IMR-90 (cell line): ENCODE results near the gene PPP1R9B. TPM values are rescaled to one million over a fixed set of nuclear protein-coding genes. Genes with fewer than 3 reads are reported as not detected.

ENCODE experiments used
- ATAC-seq: fragments of 200-7000 bp; cut with Tn5 transposase; 2 replicates; pipeline ENCODE4 v1.9.1; 2020; ENCODE audit warnings: low read depth, mild to moderate bottlenecking, moderate library complexity
- BruUV-seq: library from RNA; stranded (reverse); fragments of 400-500 nt; replicated peaks from 2 replicates; lab custom pipeline; 2021; lab: Mats Ljungman, UMichigan
- CTCF ChIA-PET: fragments of 300-600 bp; formaldehyde crosslinking; extraction: SDS; loops from one replicate; lab custom pipeline; 2021; ENCODE audit warnings: antibody characterized with exemption; lab: Yijun Ruan, JAX
- POLR2A ChIA-PET: fragments of 300-600 bp; sonication (Branson Sonifier 250); formaldehyde crosslinking; loops from one replicate; lab custom pipeline; 2022; ENCODE audit warnings: antibody characterized with exemption; ENCODE audit not compliant: unreplicated experiment; lab: Charles Lee
- DNase-seq: peaks from one replicate; pipeline ENCODE4 v3.0.0; 2013
- H2AFZ ChIP-seq: replicated peaks from 2 replicates; pipeline ENCODE3; 2013; ENCODE audit warnings: low read length, mild to moderate bottlenecking; ENCODE audit not compliant: poor library complexity
- H2AK5ac ChIP-seq: 2 replicates; pipeline ENCODE4 v1.6.1; 2013; ENCODE audit warnings: low read depth, low read length, inconsistent platforms
- H2AK9ac ChIP-seq: replicated peaks from 2 replicates; pipeline ENCODE3; 2013; ENCODE audit warnings: mild to moderate bottlenecking, low read depth, low read length, moderate library complexity; ENCODE audit not compliant: poor library complexity
- H2BK120ac ChIP-seq: 2 replicates; pipeline ENCODE4 v1.6.1; 2013; ENCODE audit warnings: low read depth, low read length, inconsistent platforms
- H2BK15ac ChIP-seq: 3 replicates; pipeline ENCODE4 v1.6.1; 2013; ENCODE audit warnings: low read depth, low read length, inconsistent platforms
- H2BK20ac ChIP-seq: 2 replicates; pipeline ENCODE4 v1.6.1; 2013; ENCODE audit warnings: low read depth, mild to moderate bottlenecking, inconsistent platforms, low read length, moderate library complexity
- H2BK5ac ChIP-seq: 2 replicates; pipeline ENCODE4 v1.6.1; 2013; ENCODE audit warnings: mild to moderate bottlenecking, low read depth, low read length, inconsistent platforms; ENCODE audit not compliant: poor library complexity, severe bottlenecking
- H3K14ac ChIP-seq: replicated peaks from 2 replicates; pipeline ENCODE4 v1.6.1; 2013; ENCODE audit warnings: low read depth, low read length, inconsistent platforms
- H3K18ac ChIP-seq: 2 replicates; pipeline ENCODE4 v1.6.1; 2013; ENCODE audit warnings: low read depth, low read length, control low read depth
- H3K23ac ChIP-seq: 2 replicates; pipeline ENCODE4 v1.6.1; 2013; ENCODE audit warnings: low read depth, low read length, inconsistent platforms
- H3K27ac ChIP-seq: 2 replicates; pipeline ENCODE4 v1.5.1; 2013; ENCODE audit warnings: mild to moderate bottlenecking, control low read depth, low read length; ENCODE audit not compliant: insufficient read depth
- H3K27me3 ChIP-seq: 2 replicates; pipeline ENCODE4 v1.6.1; 2013; ENCODE audit warnings: low read length; ENCODE audit not compliant: control insufficient read depth, insufficient read depth
- H3K36me3 ChIP-seq: 2 replicates; pipeline ENCODE4 v1.6.1; 2013; ENCODE audit warnings: low read length, mixed read lengths; ENCODE audit not compliant: control insufficient read depth, insufficient read depth
- H3K4ac ChIP-seq: 2 replicates; pipeline ENCODE4 v1.6.1; 2013; ENCODE audit warnings: low read depth, low read length, inconsistent platforms
- H3K4me1 ChIP-seq: 2 replicates; pipeline ENCODE4 v1.6.1; 2013; ENCODE audit warnings: low read length, mixed read lengths; ENCODE audit not compliant: control insufficient read depth, insufficient read depth
- H3K4me2 ChIP-seq: 2 replicates; pipeline ENCODE4 v1.6.1; 2013; ENCODE audit warnings: low read depth, mild to moderate bottlenecking, control low read depth, low read length, moderate library complexity
- H3K4me3 ChIP-seq: 2 replicates; pipeline ENCODE4 v1.5.1; 2013; ENCODE audit warnings: low read depth, mild to moderate bottlenecking, control low read depth, low read length, moderate library complexity; ENCODE audit not compliant: insufficient read depth
- H3K56ac ChIP-seq: 2 replicates; pipeline ENCODE4 v1.6.1; 2013; ENCODE audit warnings: low read length, inconsistent platforms; ENCODE audit not compliant: insufficient read depth; ENCODE audit errors: extremely low read depth
- H3K79me1 ChIP-seq, 2 experiments: 2 replicates each; pipeline ENCODE4 v1.6.1; 2013; ENCODE audit warnings: low read length in 2 of 2, inconsistent platforms in 1 of 2, low read depth in 1 of 2
- H3K9ac ChIP-seq: 2 replicates; pipeline ENCODE4 v1.6.1; 2013; ENCODE audit warnings: low read depth, low read length, control low read depth
- H3K9me1 ChIP-seq: 2 replicates; pipeline ENCODE4 v1.6.1; 2013; ENCODE audit warnings: low read length, inconsistent platforms; ENCODE audit not compliant: insufficient read depth
- H3K9me3 ChIP-seq: 2 replicates; pipeline ENCODE4 v1.6.1; 2013; ENCODE audit warnings: low read length; ENCODE audit not compliant: control insufficient read depth, insufficient read depth
- H4K20me1 ChIP-seq: 2 replicates; pipeline ENCODE4 v1.6.1; 2013; ENCODE audit warnings: low read length, inconsistent platforms; ENCODE audit not compliant: insufficient read depth
- H4K5ac ChIP-seq: 2 replicates; pipeline ENCODE4 v1.6.1; 2013; ENCODE audit warnings: mild to moderate bottlenecking, low read depth, low read length, control low read depth
- H4K8ac ChIP-seq, 2 experiments: 2 replicates each; pipeline ENCODE4 v1.6.1; 2013; ENCODE audit warnings: low read depth in 2 of 2, low read length in 2 of 2, control low read depth in 1 of 2, inconsistent platforms in 1 of 2
- H4K91ac ChIP-seq: 2 replicates; pipeline ENCODE4 v1.6.1; 2013; ENCODE audit warnings: low read depth, low read length, inconsistent platforms; ENCODE audit not compliant: insufficient read depth
- BHLHE40 ChIP-seq: fragments of 150-350 bp; IDR thresholded peaks from 2 replicates; pipeline ENCODE4 v1.6.1; 2016; ENCODE audit warnings: mild to moderate bottlenecking, low read depth, low read length
- CEBPB ChIP-seq: IDR thresholded peaks from 2 replicates; pipeline ENCODE4 v1.6.1; 2012; ENCODE audit warnings: low read depth, low read length, improper control_type of control experiment
- CHD1 ChIP-seq: IDR thresholded peaks from 2 replicates; pipeline ENCODE4 v1.6.1; 2012; ENCODE audit warnings: low read depth, low read length, improper control_type of control experiment
- FOS ChIP-seq: fragments of 150-350 bp; IDR thresholded peaks from 2 replicates; pipeline ENCODE4 v1.6.1; 2016; ENCODE audit warnings: low read depth, low read length
- MAFK ChIP-seq: IDR thresholded peaks from 2 replicates; pipeline ENCODE4 v1.6.1; 2012; ENCODE audit warnings: low read depth, low read length, improper control_type of control experiment
- MAZ ChIP-seq: IDR thresholded peaks from 2 replicates; pipeline ENCODE4 v1.6.1; 2012; ENCODE audit warnings: low read depth, mild to moderate bottlenecking, low read length, improper control_type of control experiment, moderate library complexity, borderline replicate concordance
- POLR2A ChIP-seq: IDR thresholded peaks from 2 replicates; pipeline ENCODE4 v1.6.1; 2012; ENCODE audit warnings: mild to moderate bottlenecking, low read depth, low read length
- RAD21 ChIP-seq: IDR thresholded peaks from 2 replicates; pipeline ENCODE4 v1.6.1; 2012; ENCODE audit warnings: low read length, improper control_type of control experiment
- RCOR1 ChIP-seq: IDR thresholded peaks from 2 replicates; pipeline ENCODE4 v1.6.1; 2012; ENCODE audit warnings: mild to moderate bottlenecking, low read length, improper control_type of control experiment; ENCODE audit not compliant: insufficient replicate concordance
- RFX5 ChIP-seq: IDR thresholded peaks from 2 replicates; pipeline ENCODE4 v1.8.0; 2012; ENCODE audit warnings: low read depth, mild to moderate bottlenecking, low read length, moderate library complexity
- SMC3 ChIP-seq: fragments of 150-350 bp; IDR thresholded peaks from 2 replicates; pipeline ENCODE4 v1.6.1; 2016; ENCODE audit warnings: low read depth, mild to moderate bottlenecking, antibody characterized with exemption, low read length, moderate library complexity
- WGBS, 2 experiments: methylation state at CpG; one replicate each; pipeline versions ENCODE4 v1.1.5 to v1.1.7; 2013; ENCODE audit warnings: missing lambda C conversion rate in 2 of 2; ENCODE audit not compliant: insufficient read length in 1 of 2; ENCODE audit errors: extremely low coverage in 2 of 2; 5-methylcytosine and 5-hydroxymethylcytosine counted together
- dilution Hi-C: fragments of 300-500 bp; cut with HindIII; formaldehyde crosslinking; loops from one replicate; pipeline ENCODE4 v1.14.3; 2018; ENCODE audit warnings: low sequenced_read_pairs; ENCODE audit not compliant: unreplicated experiment
- in situ Hi-C: fragments of 300-500 bp; cut with MboI; formaldehyde crosslinking; loops from 3 replicates; pipeline ENCODE4 v1.14.3; 2019; ENCODE audit warnings: low sequenced_read_pairs, inconsistent platforms, mixed read lengths
- intact Hi-C: fragments of 100-400 bp; cut with micrococcal nuclease; formaldehyde crosslinking; loops from 2 replicates; pipeline ENCODE4 v1.10.0; 2022
- polyA plus RNA-seq, 3 experiments: library from polyadenylated mRNA; depleted of rRNA; stranded (reverse); fragments of >200 nt; gene quantifications; 2 replicates each; pipeline ENCODE4 v1.2.3, GENCODE V29; 2012; ENCODE audit warnings: low replicate concordance in 1 of 3
- total RNA-seq: library from RNA; depleted of rRNA; stranded (reverse); fragments of >200 nt; gene quantifications from 2 replicates; pipeline ENCODE4 v1.2.3, GENCODE V29; 2012
- TF ChIP-seq, protein P1 (sequence below): conservative IDR thresholded peaks from 2 replicates; pipeline ENCODE4 v1.5.1; 2012; ENCODE audit warnings: mild to moderate bottlenecking, low read depth, low read length, improper control_type of control experiment

Gene PPP1R9B
- total and polyA plus RNA-seq, 2 of the 4 experiments (the other 2 are of a cell fraction) = 23.0 to 28.0 TPM

DNA sequence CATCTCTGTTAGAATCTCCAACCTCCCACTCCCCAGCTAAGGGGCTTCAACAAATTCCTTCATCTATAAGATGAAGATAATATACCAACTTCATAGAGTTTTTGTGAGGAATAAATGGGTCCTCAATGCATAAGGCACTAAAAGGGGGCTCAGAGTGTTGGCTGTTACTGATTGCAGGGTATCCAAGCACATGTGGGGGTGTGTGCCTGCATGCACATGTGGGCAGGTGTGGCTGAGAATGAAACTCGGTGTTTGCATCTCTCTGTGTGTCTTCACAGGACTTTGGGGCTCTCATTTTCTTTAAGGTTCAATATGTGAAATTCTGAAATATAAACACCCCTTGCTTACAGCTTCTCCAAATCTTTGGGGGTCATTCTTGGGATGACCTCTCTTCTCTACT lies 4.1 kb upstream of the PPP1R9B start:
- intact Hi-C loops = no loop called here

More for the DNA sequence above, 4.1 kb upstream of the PPP1R9B start:
- Histone ChIP-seq H3K27me3 (no peaks in the 10 kb centered on the region), H4K91ac (no peak overlapping the region; the same call in 1 of the 2 replicates), H3K9me1 (peaks cover 4% of the 10 kb centered on the region; the same call in 1 of the 2 replicates), H3K23ac (no peak overlapping the region), H2BK20ac (no peak overlapping the region), H3K14ac (0 out of 2 replicates have a peak overlapping the region, but pooled peaks have one; percentile 16), H3K4me2 (peak overlapping the region; percentile 21; the same call in 1 of the 2 replicates), H3K56ac (no peak overlapping the region), H3K4ac (peak overlapping the region; percentile 3; the same call in 1 of the 2 replicates), H2AFZ (no peak overlapping the region), H4K5ac (no peak overlapping the region), H3K27ac (peak overlapping the region; percentile 70; the same call in 1 of the 2 replicates), H3K4me1 (peaks cover 9% of the 10 kb centered on the region), H2BK5ac (no peak overlapping the region), H2BK120ac (no peak overlapping the region), H2BK15ac (0 out of 3 replicates have a peak overlapping the region, but pooled peaks have one; percentile 10), H3K36me3 (no peaks in the 10 kb centered on the region), H3K18ac (no peak overlapping the region), H2AK9ac (no peak overlapping the region), H2AK5ac (peak overlapping the region; percentile 58), H3K9ac (0 out of 2 replicates have a peak overlapping the region, but pooled peaks have one; percentile 41), H3K4me3 (no peak overlapping the region), H3K79me1 (peaks cover 0 to 23% of the 10 kb centered on the region in 2 experiments; a peak in 2 of 4 replicates), H3K9me3 (no peaks in the 10 kb centered on the region), H4K8ac (peak overlapping the region in 1 of 2 experiments; percentile 25; a peak in 1 of 4 replicates), H4K20me1 (no peaks in the 10 kb centered on the region)
- ChIA-PET CTCF (no interaction called here), POLR2A (no interaction called here)
- DNase-seq (no peak), ATAC-seq (no peak)
- no peak for TF ChIP-seq SMC3
- TF ChIP-seq MAZ = no peak
- TF ChIP-seq BHLHE40 = no peak
- TF ChIP-seq RFX5 = no peak
- TF ChIP-seq MAFK = no peak
- TF ChIP-seq CEBPB = no peak
- TF ChIP-seq RCOR1 = no peak
- TF ChIP-seq, protein P1, sequence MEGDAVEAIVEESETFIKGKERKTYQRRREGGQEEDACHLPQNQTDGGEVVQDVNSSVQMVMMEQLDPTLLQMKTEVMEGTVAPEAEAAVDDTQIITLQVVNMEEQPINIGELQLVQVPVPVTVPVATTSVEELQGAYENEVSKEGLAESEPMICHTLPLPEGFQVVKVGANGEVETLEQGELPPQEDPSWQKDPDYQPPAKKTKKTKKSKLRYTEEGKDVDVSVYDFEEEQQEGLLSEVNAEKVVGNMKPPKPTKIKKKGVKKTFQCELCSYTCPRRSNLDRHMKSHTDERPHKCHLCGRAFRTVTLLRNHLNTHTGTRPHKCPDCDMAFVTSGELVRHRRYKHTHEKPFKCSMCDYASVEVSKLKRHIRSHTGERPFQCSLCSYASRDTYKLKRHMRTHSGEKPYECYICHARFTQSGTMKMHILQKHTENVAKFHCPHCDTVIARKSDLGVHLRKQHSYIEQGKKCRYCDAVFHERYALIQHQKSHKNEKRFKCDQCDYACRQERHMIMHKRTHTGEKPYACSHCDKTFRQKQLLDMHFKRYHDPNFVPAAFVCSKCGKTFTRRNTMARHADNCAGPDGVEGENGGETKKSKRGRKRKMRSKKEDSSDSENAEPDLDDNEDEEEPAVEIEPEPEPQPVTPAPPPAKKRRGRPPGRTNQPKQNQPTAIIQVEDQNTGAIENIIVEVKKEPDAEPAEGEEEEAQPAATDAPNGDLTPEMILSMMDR = no peak
- TF ChIP-seq FOS = no peak
- TF ChIP-seq RAD21 = no peak
- no peak for TF ChIP-seq POLR2A
- no peak for TF ChIP-seq CHD1
- dilution Hi-C loops = no loop called here
- no CpG with 5 or more reads among the region's 1 CpG for WGBS, 2 experiments
- no TSS peak for BruUV-seq
- in situ Hi-C loops = no loop called here
